ENCODE measurements around the gene CCNJL.

- TF ChIP-seq CTCF (IDR thresholded peaks at IDR 0.05) (no peak), POLR2AphosphoS5 (IDR thresholded peaks at IDR 0.05; ENCODE audit: insufficient read depth in 1 of 2, low read depth in 1 of 2) (no peak)
These were observed 49.0 kb downstream of the CCNJL start for GRCh38 chr5:160263326-160263855.

Data from vagina (tissue), 2 donors.